GM12878 (cell line): ENCODE results near the gene BCL11A. TPM values are rescaled to one million over a fixed set of nuclear protein-coding genes. Genes with fewer than 3 reads are reported as not detected.

Experiments used
- ATAC-seq: fragments of 200-7000 bp; cut with Tn5 transposase; 3 replicates; pipeline ENCODE4 v1.9.1; 2020; ENCODE audit warnings: mild to moderate bottlenecking, moderate library complexity
- BruUV-seq: library from RNA; stranded (reverse); fragments of 400-500 nt; replicated peaks from 2 replicates; lab custom pipeline; 2021; lab: Mats Ljungman, UMichigan
- CTCF ChIA-PET: fragments of 300-600 bp; sonication (Branson Sonifier 250); formaldehyde crosslinking; extraction: SDS; loops from one replicate; lab custom pipeline; 2021; ENCODE audit warnings: inconsistent platforms; lab: Yijun Ruan, JAX
- POLR2A ChIA-PET: fragments of 350-600 bp; formaldehyde crosslinking; extraction: SDS; loops from one replicate; lab custom pipeline; 2021; ENCODE audit warnings: inconsistent platforms; lab: Charles Lee
- RAD21 ChIA-PET: fragments of 300-600 bp; sonication (Branson Sonifier 250); formaldehyde crosslinking; loops from one replicate; lab custom pipeline; 2023; ENCODE audit warnings: antibody characterized with exemption; ENCODE audit not compliant: unreplicated experiment; lab: Charles Lee
- SMC1A ChIA-PET: fragments of 300-600 bp; sonication (Branson Sonifier 250); formaldehyde crosslinking; loops from one replicate; lab custom pipeline; 2023; ENCODE audit not compliant: unreplicated experiment, uncharacterized antibody; lab: Charles Lee
- DNase-seq: peaks from one replicate; pipeline ENCODE4 v3.0.0-alpha.2; 2011; ENCODE audit warnings: low read depth, low spot score
- FAIRE-seq: peaks from 3 replicates; lab custom pipeline; 2011; peaks lifted over from hg19 to GRCh38; lab: Jason Lieb, UNC
- H2AFZ ChIP-seq: 2 replicates; pipeline ENCODE4 v1.6.0; 2011; ENCODE audit warnings: low read depth, low read length, control low read depth; ENCODE audit not compliant: control insufficient read depth
- H3K27ac ChIP-seq: 2 replicates; pipeline ENCODE4 v1.5.1; 2011; ENCODE audit warnings: control low read depth; ENCODE audit not compliant: control insufficient read depth, insufficient read depth
- H3K27me3 ChIP-seq, 2 experiments: replicated peaks in 1 of 2; 2 replicates each; pipeline versions ENCODE4 v1.6.0 to v1.6.1; 2011; ENCODE audit warnings: low read length in 1 of 2; ENCODE audit not compliant: control insufficient read depth in 2 of 2, insufficient read depth in 2 of 2
- H3K36me3 ChIP-seq, 2 experiments: 2 replicates each; pipeline ENCODE4 v1.5.1; 2011; ENCODE audit warnings: low read length in 1 of 2; ENCODE audit not compliant: control insufficient read depth in 2 of 2, insufficient read depth in 2 of 2
- H3K4me1 ChIP-seq: 2 replicates; pipeline ENCODE4 v1.6.1; 2011; ENCODE audit warnings: mild to moderate bottlenecking, low read length, moderate library complexity, mixed read lengths; ENCODE audit not compliant: control insufficient read depth, insufficient read depth
- H3K4me2 ChIP-seq: 2 replicates; pipeline ENCODE4 v1.6.0; 2011; ENCODE audit warnings: control low read depth; ENCODE audit not compliant: control insufficient read depth, insufficient read depth
- H3K4me3 ChIP-seq: fragments of 200-600 bp; sonication (generic); 2 replicates; pipeline ENCODE4 v1.5.1; 2016
- H3K79me2 ChIP-seq: 2 replicates; pipeline ENCODE4 v1.6.0; 2011; ENCODE audit warnings: low read length; ENCODE audit not compliant: control insufficient read depth, insufficient read depth
- H3K9ac ChIP-seq: 2 replicates; pipeline ENCODE4 v1.8.0; 2011; ENCODE audit warnings: low read length, control low read depth, mixed read lengths; ENCODE audit not compliant: control insufficient read depth, insufficient read depth
- H3K9me3 ChIP-seq: replicated peaks from 3 replicates; pipeline ENCODE4 v1.5.1; 2011; ENCODE audit warnings: mild to moderate bottlenecking, low read length; ENCODE audit not compliant: control insufficient read depth, insufficient read depth
- H4K20me1 ChIP-seq: 2 replicates; pipeline ENCODE4 v1.6.0; 2011; ENCODE audit not compliant: control insufficient read depth, insufficient read depth
- CHD1 ChIP-seq: IDR thresholded peaks from 2 replicates; pipeline ENCODE4 v1.6.1; 2012; ENCODE audit warnings: low read depth, low read length, improper control_type of control experiment
- EZH2 ChIP-seq: IDR thresholded peaks from 2 replicates; pipeline ENCODE4 v1.6.1; 2012; ENCODE audit warnings: low read depth, mild to moderate bottlenecking, control low read depth, inconsistent platforms, low read length, borderline replicate concordance; ENCODE audit not compliant: control insufficient read depth
- HSF1 ChIP-seq: fragments of 150-350 bp; IDR thresholded peaks from 2 replicates; pipeline ENCODE4 v1.6.1; 2014; ENCODE audit warnings: mild to moderate bottlenecking, low read depth, low read length
- IRF5 ChIP-seq: fragments of 450-650 bp; IDR thresholded peaks from 2 replicates; pipeline ENCODE4 v1.6.1; 2017; ENCODE audit warnings: borderline replicate concordance
- RAD21 ChIP-seq: IDR thresholded peaks from 2 replicates; pipeline ENCODE4 v1.6.1; 2011; ENCODE audit warnings: mild to moderate bottlenecking, low read depth, low read length, moderate library complexity; ENCODE audit not compliant: insufficient read depth
- SREBF2 ChIP-seq: IDR thresholded peaks from 2 replicates; pipeline ENCODE4 v1.6.1; 2012; ENCODE audit warnings: mild to moderate bottlenecking, low read length
- TCF3 ChIP-seq: IDR thresholded peaks from 2 replicates; pipeline ENCODE4 v1.6.1; 2012; ENCODE audit warnings: low read depth, mild to moderate bottlenecking, low read length, borderline replicate concordance; ENCODE audit not compliant: insufficient read depth
- ZBTB4 ChIP-seq: fragments of 450-650 bp; formaldehyde crosslinking; IDR thresholded peaks from 2 replicates; pipeline ENCODE4 v1.4.0; 2022; ENCODE audit warnings: mild to moderate bottlenecking, moderate library complexity
- whole genome bisulfite sequencing: methylation state at CpG from one replicate; pipeline ENCODE4 v1.1.6; 2016; ENCODE audit warnings: low lambda C conversion rate; ENCODE audit not compliant: insufficient replicate concordance, insufficient coverage; ENCODE audit errors: missing lambda C conversion rate; 5-methylcytosine and 5-hydroxymethylcytosine counted together
- in situ Hi-C: fragments of 300-500 bp; cut with MboI; formaldehyde crosslinking; loops from 9 replicates; pipeline ENCODE4 v1.14.3; 2018; ENCODE audit warnings: mixed read lengths
- intact Hi-C: fragments of 100-400 bp; cut with micrococcal nuclease; formaldehyde crosslinking; loops from one replicate; pipeline ENCODE4 v1.14.2; 2022; ENCODE audit not compliant: unreplicated experiment
- polyA plus RNA-seq, 11 experiments: library from polyadenylated mRNA; depleted of rRNA in 4 of 11; unstranded in 6 of 11; stranded (reverse) in 5 of 11; fragments of >200 nt; fragmentation: Nextera tagmentation in 4 of 11; fragmentation: Illumina TruSeq in 1 of 11; extraction: Ambion mirVana in 4 of 11; extraction: Trizol in 1 of 11; gene quantifications; 1 replicate in 1 of 11; 2 replicates in 10 of 11; pipeline versions ENCODE4 v1.2.1 to v1.2.3, GENCODE V29; 2011 to 2016; ENCODE audit warnings: inconsistent platforms in 2 of 11, missing spikeins in 2 of 11, low read depth in 1 of 11
- total RNA-seq, 4 experiments: library from RNA; depleted of rRNA in 3 of 4; stranded (reverse); fragments of >200 nt in 3 of 4; fragmentation: Illumina TruSeq in 1 of 4; extraction: Trizol in 1 of 4; gene quantifications; 2 replicates each; pipeline versions ENCODE4 v1.2.1 to v1.2.3, GENCODE V29; 2013 to 2021

Gene BCL11A
- total and polyA plus RNA-seq, 10 of the 15 experiments (the other 5 are each of a cell fraction or from before 2014, with no cell fraction given) = 7.5 to 26.6 (median 11.1) TPM; not detected in 1

GRCh38 chr2:60595953-60596352 is 42.5 kb upstream of the BCL11A start:
- in situ Hi-C loops (loop anchor here (25.0 kb wide), 1 partner anchor 1834 kb away; no protein-coding TSS in a partner anchor), intact Hi-C loops (no loop called here)
- TF ChIP-seq SREBF2 (no peak), TCF3 (no peak), IRF5 (no peak), CHD1 (no peak)
- FAIRE-seq (no peak), ATAC-seq (no peak), DNase-seq (no peak)
- Histone ChIP-seq H3K4me3 (no peak overlapping the region), H3K4me2 (no peak overlapping the region), H3K9ac (no peak overlapping the region), H3K9me3 (no peaks in the 10 kb centered on the region; the same call in 2 of the 3 replicates), H3K4me1 (no peaks in the 10 kb centered on the region), H4K20me1 (no peaks in the 10 kb centered on the region), H3K27ac (no peak overlapping the region), H2AFZ (no peak overlapping the region), H3K79me2 (no peaks in the 10 kb centered on the region), H3K36me3 (no peaks in the 10 kb centered on the region), H3K27me3 (no peaks in the 10 kb centered on the region; a peak in 1 of 4 replicates)
- 35% methylated on average over 4 of the region's 4 CpGs for WGBS
- ChIA-PET CTCF (interaction anchor here (0.6 to 2.8 kb wide), 2 partner anchors 14 to 113 kb away, joined by 3 to 8 read pairs; no protein-coding TSS in a partner anchor), RAD21 (no interaction called here), POLR2A (interaction anchor here (0.6 kb wide), 1 partner anchor 566 kb away, joined by 3 read pairs; the partner anchor contains the start of gene C2orf74), SMC1A (no interaction called here)
- BruUV-seq = no TSS peak

- Histone ChIP-seq H3K9ac (no peak overlapping the region), H3K27me3 (no peaks in the 10 kb centered on the region; a peak in 1 of 4 replicates), H3K79me2 (no peaks in the 10 kb centered on the region), H3K27ac (no peak overlapping the region), H2AFZ (no peak overlapping the region), H3K4me2 (no peak overlapping the region), H4K20me1 (no peaks in the 10 kb centered on the region), H3K4me1 (no peaks in the 10 kb centered on the region), H3K4me3 (no peak overlapping the region), H3K9me3 (no peaks in the 10 kb centered on the region), H3K36me3 (no peaks in the 10 kb centered on the region)
- no TSS peak for BruUV-seq
- intact Hi-C loops = loop anchor here (10.0 kb wide), 1 partner anchor 1824 kb away; no protein-coding TSS in a partner anchor
- ATAC-seq = no peak
- ChIA-PET RAD21 (no interaction called here), SMC1A (interaction anchor here (0.7 to 1.2 kb wide), 2 partner anchors 89 to 766 kb away, joined by 3 read pairs; no protein-coding TSS in a partner anchor), POLR2A (no interaction called here), CTCF (interaction anchor here (0.6 to 1.1 kb wide), 2 partner anchors 9 to 11 kb away, joined by 4 to 7 read pairs; no protein-coding TSS in a partner anchor)
- FAIRE-seq = no peak
- in situ Hi-C loops = loop anchor here (25.0 kb wide), 1 partner anchor 1827 kb away; no protein-coding TSS in a partner anchor
- no peak for DNase-seq
- TF ChIP-seq ZBTB4 (CRISPR knock-in tag) (no peak), RAD21 (no peak), HSF1 (no peak), EZH2 (no peak)
These were observed 35.6 kb upstream of the BCL11A start for GRCh38 chr2:60589104-60589503.
